Activated CD4-positive, alpha-beta T cell treated with anti-CD3 and anti-CD28 coated beads for 48 hours (primary cell): ENCODE data around the gene AHNAK.
"Not testable (repeated sequence)": the region's sequence is repeated elsewhere in the genome, so short reads cannot be mapped to it uniquely, and the experiment has no call there.

Experiments
- DNase-seq: peaks from one replicate; pipeline ENCODE4 v3.0.0-alpha.2; 2020

The AHNAK gene, protein sequence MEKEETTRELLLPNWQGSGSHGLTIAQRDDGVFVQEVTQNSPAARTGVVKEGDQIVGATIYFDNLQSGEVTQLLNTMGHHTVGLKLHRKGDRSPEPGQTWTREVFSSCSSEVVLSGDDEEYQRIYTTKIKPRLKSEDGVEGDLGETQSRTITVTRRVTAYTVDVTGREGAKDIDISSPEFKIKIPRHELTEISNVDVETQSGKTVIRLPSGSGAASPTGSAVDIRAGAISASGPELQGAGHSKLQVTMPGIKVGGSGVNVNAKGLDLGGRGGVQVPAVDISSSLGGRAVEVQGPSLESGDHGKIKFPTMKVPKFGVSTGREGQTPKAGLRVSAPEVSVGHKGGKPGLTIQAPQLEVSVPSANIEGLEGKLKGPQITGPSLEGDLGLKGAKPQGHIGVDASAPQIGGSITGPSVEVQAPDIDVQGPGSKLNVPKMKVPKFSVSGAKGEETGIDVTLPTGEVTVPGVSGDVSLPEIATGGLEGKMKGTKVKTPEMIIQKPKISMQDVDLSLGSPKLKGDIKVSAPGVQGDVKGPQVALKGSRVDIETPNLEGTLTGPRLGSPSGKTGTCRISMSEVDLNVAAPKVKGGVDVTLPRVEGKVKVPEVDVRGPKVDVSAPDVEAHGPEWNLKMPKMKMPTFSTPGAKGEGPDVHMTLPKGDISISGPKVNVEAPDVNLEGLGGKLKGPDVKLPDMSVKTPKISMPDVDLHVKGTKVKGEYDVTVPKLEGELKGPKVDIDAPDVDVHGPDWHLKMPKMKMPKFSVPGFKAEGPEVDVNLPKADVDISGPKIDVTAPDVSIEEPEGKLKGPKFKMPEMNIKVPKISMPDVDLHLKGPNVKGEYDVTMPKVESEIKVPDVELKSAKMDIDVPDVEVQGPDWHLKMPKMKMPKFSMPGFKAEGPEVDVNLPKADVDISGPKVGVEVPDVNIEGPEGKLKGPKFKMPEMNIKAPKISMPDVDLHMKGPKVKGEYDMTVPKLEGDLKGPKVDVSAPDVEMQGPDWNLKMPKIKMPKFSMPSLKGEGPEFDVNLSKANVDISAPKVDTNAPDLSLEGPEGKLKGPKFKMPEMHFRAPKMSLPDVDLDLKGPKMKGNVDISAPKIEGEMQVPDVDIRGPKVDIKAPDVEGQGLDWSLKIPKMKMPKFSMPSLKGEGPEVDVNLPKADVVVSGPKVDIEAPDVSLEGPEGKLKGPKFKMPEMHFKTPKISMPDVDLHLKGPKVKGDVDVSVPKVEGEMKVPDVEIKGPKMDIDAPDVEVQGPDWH (N-terminal part only)

DNA sequence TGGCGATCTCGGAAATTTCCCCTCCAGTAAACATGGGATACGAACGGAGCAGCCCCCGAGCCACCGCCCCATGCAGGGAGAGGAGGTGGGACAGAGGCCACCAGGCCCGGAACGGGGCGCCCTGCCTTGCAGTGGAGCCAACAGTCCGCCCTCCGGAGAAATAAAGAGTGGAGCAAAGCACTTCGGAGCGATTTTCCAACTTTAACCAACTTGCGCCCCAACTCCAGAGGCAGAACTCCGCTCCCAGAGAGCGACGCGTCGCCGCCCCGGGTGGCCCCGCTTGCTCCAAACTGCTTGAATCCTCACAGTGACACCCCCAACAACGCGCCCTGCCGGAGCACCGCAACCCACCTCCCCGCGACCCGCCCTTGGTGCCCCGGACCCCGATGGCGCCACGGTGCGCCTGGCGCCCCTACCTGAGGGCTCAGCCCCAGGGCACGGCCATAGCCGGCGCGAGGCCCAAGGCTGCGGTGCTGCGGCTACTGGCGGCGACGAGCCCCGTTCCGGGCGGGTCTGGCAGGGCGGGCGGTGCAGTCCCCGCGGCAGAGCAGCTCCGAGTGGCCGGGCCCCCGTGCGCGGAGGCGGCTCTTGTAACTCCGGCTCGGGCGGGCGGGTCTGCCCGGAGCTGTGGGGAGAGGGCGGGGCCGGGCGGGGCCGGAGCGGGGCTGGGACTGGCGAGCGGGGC is at the start of gene AHNAK:
Gene AHNAK (minus strand): TSS at position 563 of the 685 bp plus-strand sequence. CDS start 10,708 bp downstream, outside the sequence.
- DNase-seq = peak; percentile 76

DNA sequence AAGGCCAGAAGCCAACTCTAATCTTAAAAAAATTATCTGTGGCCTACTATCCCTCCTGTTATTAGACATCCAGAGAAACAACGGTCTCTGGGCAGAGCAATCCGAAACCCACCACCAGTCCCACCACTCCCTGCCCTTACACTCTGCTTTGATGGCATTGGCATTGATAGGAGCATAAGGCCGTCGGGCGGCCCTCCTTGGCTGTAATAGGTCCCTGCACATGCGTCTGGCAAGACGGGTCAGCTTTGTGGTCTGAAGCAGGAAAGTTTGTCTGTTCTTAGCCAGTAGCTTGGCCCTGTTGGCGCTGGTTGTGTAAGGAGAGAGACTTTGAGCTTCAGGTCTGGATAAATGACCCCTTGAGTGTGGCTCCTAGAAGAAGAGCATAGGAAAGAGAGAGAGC is 48.5 kb upstream of the AHNAK start:
- no peak for DNase-seq

DNA sequence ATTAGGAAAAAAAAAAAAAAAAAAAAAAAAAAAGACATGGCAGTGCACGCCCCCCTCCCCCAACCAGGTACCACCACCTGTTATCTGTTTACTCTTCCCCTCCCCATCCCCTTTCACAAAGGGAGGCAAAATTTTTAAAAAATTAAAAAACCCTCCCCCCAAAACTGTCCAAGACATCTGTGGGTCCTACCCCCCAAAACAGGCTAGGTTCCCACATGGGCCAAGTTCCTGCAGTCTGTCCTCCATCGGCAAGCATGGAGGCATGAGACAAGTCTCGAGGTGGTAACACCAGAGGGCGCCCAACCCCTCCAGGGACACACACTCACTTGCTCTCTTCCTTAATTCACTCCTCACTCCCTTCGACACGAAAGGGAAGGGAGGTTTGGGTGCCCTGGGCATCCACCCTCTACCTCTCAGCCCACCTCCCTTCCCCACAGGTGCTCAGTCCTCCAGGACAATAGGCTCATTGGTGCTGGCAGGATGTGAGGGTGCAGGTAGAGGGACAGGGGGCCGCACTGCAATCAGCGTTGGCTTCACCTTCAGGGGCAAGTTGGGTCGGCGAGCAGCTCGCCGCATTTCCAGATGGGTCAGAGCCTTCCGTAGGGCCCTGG is 46.9 kb upstream of the AHNAK start:
- peak; percentile 87 for DNase-seq

DNA sequence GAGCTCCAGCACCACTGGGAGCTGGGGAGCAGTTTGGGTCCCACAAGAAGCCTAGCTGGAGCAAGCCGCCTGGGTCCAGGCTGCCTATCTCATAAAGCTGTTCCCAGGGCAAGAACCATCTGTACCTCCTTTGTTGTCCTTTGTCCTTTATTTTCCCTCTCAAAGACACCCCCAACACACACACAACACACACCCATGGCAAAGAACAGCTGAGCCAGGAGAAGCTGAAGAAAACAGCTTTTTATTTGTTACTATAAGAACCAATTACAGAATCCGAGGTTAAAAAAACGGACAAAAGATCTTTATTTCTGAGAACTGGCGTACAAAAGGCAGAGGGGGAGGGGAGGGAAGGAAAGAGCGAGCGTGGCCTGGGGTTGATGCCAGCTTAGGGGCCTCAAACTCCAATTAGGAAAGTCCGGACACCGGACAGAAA is 46.4 kb upstream of the AHNAK start:
- no peak for DNase-seq

DNA sequence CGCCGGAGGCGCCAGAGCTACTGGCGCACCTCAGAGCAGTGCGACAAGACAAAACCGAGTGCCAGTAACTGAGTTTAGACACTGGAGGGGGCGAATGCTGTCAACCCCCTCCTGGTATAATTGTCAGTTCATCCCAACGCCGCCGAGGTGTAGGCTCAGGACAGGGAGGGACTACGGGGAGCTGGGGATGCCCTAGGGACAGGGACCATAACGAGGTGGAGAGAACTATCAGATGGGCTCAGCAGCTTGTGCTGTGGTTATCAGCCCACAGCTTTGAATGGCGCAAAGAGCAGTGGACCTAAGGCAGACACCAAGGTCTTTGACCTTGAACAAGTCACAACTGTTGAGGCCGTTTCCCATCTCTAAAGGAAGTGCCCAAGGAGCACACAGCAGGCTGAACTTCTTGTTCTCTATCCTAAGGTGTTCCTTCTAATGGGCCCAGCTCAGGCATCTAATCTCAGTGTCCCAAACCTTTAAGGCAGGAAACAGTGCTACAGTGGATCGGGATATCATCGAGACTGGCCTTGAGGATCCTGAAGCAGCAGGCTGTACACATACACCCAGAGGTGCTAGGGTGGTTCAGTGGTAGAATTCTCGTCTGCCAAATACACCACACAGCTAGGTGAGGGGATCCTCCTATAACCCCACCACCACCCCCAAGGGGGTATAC is 45.7 kb upstream of the AHNAK start:
- DNase-seq = no peak

DNA sequence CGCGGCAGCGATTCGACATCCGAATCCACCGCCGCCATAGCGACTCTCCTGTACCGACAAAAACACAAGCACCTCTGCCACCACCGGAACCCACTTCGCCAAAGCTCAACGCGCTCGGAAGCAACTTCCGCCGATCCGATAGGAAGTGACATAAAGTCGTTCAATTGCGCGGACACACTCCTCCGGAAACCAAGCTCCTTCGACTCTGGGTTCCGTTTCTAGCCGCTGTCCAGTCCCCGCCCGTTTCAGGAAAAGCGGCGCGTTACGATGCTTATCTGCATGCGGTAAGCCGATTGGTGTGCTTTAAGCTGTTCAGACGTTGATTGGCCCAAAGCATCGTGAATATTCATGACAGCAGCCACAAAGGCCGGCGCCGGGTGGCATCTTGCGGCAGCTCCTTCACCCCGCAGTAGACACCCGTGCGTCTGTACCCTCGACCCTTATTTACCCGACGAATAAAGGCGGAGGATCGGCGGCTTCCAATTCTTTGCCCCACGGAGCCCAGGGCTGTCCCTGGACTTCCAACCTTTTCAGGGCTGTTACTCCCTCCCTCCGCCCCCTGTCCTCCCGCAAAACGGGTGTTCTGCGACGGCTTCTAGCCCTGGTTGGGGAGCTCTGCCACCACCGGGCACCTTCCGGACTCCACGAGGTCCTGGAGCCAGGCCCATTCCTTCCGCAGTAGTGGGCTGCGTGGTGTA is 45.0 kb upstream of the AHNAK start, which contains the start of gene TUT1:
Gene TUT1 (minus strand): TSS at position 76 of the 698 bp plus-strand sequence. CDS start 38 bp downstream, at position 38.
- DNase-seq = peak; percentile 97

DNA sequence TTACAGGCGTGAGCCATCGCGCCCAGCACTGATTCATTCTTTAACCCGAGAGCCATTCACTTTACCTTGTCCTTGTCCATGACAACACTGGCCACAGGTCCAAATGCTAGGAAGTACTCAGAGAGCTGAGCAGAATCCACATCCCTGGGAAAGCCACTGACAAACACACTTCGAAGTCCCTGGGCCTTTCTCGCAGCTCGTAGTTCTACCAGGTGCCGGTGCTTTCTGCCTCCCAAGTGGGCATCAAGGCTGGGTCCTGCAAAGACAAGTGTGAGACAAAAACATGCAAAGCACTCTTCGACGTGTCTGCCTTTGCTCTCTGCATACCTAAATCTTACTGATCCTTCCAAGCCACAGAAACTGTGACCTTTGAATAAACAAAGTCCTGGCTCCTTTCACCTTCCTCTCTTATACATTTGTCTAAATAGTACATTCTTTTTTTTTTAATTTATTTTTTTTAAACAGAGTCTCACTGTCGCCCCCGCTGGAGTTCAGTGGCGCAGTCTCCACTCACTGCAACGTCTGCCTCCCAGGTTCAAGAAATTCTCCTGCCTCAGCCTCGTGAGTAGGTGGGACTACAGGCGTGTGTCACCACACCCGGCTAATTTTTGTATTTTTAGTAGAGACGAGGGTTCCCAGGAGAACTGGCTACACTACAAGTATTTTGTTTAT is 42.5 kb upstream of the AHNAK start:
- DNase-seq = peak; percentile 60

DNA sequence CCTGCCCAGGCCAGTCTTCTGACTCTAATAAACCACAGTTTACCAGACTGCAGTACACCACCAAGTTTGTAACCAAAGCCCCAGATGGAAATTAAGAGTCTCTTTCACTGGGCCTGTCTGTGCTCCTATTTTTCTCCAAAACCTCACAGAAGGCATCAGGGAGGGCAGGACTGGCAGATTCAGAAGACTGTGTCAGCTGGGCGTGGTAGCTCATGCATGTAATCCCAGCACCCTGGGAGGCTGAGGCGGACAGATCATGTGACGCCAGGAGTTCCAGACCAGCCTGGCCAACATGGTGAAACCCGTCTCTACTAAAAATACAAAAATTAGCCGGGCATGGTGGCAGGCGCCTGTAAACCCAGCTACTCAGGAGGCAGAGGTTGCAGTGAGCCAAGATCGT is 38.8 kb upstream of the AHNAK start:
- not testable (repeated sequence) for DNase-seq

DNA sequence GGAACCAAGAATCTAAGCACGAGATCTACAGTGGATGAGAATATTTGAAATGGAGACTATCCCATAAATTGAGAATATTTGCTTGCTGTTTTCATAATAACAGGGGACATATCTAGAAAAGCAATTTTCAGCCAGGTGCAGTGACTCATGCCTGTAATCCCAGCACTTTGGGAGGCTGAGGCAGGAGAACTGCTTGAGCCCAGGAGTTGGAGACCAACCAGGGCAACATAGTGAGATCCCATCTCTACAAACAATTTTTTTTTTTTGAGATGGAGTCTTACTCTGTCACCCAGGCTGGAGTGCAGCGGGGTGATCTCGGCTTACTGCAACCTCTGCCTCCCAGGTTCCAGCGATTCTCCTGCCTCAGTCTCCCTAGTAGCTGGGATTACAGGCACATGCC is 35.1 kb upstream of the AHNAK start:
- not testable (repeated sequence) for DNase-seq

DNA sequence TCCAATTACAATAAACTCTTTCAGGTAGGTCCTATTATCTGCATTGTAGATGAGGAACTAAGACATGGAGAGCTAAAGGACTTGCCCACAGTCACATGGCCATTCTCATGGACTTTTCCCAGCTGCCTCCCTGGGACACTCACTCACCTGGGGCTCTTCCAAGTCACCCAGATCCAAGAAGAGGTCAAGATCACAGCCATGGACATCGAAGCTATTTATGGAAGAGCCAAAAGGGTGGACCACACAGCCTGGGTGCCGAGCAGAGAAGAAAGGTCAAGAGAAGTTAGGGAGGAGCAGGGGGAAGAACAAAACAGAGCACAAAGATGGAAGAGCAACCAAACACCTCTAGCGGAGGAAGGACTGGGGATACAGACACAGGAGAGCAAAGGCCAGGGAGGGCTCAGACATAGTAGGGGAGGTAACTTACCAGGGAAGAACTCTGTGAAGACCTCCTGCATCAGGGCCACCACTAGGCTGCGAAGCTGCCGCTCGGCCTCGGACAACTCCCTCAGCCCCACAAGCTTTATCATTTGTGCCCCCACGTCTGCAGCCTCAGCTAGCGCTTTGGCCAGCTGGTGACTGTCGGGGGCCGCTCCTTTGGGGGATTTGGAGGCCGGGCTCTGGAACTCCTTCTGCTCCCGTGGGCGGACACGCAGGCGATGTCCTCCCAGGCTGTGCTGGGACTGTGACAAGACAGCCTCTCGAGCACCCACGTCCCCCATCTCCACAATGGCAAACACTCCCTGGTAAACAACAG is 34.5 kb upstream of the AHNAK start:
- no peak for DNase-seq

DNA sequence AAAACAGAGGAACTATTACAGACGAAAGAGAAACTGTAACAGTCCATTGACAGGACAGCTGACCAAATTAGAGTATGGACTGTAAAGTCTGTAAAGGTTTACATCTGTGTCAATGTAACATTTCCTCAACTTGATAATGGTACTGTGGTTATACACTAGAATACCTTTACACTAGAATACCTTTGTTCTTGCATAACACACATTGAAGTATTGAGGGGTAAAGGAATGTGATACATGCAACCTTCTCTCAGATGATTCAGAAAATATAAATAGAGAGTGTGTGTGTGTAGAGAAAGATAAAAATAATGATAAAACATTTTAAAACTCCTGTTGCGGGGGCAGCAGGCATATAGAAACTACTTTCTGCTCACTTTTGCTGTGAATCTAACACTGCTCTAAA is 32.6 kb upstream of the AHNAK start:
- DNase-seq = no peak

DNA sequence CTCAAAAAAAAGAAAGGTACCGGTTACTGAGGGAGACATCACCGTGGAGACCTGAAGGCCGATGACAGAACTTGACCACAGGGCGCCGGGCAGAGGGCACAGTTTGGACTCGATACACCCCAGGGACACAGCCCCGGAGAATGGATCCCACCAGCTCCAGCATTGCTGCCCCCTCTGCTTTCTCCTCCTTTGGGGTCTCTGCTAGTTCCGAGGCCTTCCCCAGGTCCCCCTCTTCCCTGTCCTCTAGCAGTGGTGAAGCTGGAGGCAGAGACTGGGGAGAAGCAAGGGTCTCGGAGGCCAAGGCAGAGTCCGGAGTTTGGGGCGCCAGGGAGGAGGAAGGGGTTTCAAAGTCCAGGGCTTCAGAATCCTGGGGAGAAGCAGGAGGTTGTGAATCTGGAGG is 31.9 kb upstream of the AHNAK start:
- DNase-seq = no peak

DNA sequence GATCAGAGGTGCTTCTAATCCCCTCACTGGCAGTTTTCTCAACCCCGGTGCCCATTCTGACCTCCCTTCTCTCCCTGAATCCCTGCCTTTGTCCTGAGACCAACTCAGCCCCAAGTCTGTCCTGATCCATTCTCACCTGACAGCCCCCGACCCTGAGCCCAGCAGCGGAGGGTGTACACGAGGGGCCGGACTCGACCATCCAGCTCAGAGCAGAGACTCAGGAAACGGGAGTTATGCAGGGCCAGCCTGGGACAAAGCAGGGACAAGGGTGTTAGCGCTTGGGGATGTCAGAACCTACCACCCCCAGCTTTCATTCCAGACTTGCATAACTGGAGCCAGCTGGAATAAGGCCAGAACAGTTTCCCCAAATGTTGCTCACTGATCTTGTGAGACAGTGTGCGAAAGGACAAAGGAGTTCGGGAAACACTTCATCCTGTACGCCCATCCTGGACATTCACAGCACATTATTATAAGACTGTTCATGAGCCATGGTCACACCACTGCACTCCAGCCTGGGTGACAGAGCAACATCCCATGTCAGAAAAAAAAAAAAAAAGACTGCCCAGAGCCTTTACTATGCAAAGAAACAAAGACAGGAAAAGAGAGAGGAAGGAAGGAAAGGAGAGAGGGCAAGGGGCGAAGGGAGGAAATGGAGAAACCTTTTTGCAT is 30.6 kb upstream of the AHNAK start:
- DNase-seq = no peak

DNA sequence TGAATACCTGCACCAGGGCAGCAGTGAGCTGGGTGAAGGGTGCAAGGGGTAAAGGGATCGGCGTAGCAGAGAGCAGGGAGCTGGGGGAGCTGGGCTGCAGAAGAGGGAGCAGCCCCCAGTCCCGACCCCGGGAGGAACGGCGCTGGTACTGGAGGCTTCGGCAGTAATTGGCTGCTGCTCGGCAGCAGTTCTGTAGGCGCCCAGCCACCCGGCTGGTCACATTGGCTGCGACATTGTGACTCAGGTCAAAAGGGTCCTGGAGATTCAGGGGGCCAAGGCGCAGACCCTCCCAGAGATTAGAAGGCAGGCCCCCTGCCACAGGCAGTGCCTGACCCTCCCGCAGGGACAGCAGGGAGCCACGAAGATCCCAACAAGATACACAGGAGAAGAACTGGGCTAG is 29.2 kb upstream of the AHNAK start:
- DNase-seq = no peak

DNA sequence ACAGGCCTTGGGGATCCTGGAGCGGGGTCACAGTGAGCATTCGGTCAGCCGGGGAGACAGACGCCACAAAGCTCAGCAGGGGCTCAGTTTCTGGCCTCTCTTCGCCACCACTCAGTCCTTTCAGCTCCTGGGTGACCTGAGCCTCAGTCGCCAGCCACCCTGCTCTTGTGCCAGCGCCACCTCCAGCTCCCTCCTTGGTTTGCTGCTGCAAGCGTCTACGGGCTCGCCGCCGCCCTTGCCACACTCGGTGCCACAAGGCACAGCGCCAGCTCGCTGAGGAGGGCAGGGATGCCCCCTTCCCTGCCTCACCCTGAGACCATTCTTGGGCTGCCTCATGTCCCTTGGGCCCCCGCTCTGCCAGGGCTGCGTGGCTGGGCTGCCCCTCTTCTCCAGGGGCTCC is 28.6 kb upstream of the AHNAK start:
- DNase-seq = no peak

DNA sequence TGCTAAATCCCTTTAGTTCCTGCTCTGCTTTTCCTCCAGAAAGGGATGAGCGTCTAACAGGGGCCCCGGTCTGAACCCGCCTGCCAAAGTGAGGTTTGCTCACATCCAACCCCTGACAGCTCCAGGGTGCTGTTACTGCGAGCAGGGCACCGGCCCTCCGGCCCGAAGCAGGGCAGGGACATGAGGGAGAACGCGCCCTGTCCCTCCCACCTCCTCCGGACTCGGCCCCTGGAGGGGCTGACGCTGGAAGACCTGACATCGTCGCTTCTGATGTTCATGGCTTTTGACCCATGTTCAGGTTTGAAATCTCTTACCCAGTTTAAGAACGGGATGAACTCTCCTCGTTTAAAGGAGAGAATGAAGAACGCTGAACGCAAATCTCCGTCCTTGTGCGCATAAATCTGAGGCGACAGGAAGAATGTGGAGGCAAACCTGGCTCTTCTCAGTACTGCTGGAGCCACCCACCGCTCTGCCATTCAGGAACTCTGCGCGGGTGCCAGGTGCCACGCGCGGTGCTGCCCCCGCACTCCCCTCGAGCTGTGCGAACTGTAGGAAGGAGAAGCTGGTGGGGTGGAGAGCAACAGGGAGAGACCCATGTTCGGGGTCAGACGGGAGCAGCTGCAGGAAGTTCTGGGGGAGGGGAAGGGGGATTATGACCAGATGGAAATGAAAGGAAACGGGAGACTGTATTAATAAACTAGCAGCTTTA is 27.9 kb upstream of the AHNAK start:
- DNase-seq = peak; percentile 34

DNA sequence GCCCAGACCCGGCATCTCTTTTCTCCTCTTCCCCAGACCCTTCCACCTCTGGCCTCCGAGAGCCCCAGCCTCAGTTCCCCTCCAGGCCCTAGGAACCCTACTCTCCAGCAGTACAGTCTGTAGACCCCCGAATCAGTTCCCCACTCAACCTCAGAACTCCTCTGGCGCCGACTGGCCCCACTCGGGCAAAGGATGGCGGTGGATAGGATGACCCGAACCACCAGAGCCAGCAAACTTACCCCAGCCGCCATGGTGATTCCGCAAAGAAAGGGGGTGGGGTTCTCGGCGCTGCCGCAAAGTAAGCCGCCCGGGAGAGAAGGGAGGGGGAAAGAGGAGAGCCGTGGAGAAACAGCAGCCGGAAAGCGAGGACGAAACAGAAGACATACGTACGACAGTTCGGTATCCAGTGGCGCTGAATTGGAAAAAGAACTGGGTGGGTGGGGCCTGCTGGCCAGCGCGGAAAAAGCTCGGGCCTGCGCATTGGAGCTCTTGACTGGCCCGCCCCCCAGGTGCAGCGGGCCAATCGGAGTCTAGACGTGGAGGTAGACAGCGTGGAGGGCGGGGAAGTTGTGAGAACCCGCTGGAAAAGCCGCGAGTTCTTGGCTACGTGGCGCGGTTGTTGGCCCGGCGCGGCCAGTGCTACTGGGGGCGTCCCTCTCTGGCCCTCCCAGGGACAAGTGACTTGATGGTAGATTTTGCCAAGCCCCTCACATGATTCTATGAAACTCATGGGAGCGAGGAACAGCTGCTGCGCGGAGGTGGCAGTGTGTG is 27.2 kb upstream of the AHNAK start, which contains the start of gene EEF1G:
Gene EEF1G (minus strand): TSS at position 300 of the 771 bp plus-strand sequence. CDS start 49 bp downstream, at position 251.
- DNase-seq = peak; percentile 99
